GM06990 (cell line): ENCODE data around the gene ATAT1.

ENCODE experiments used
- DNase-seq: peaks from one replicate; pipeline ENCODE4 v3.0.0-alpha.2; 2011; ENCODE audit not compliant: insufficient read length; ENCODE audit errors: extremely low read depth
- H3K27me3 ChIP-seq: replicated peaks from 2 replicates; pipeline ENCODE4 v1.6.0; 2011; ENCODE audit warnings: low read length; ENCODE audit not compliant: control insufficient read depth, insufficient read depth
- H3K36me3 ChIP-seq: 2 replicates; pipeline ENCODE4 v1.5.1; 2011; ENCODE audit warnings: low read length; ENCODE audit not compliant: control insufficient read depth, insufficient read depth
- H3K4me3 ChIP-seq: replicated peaks from 2 replicates; pipeline ENCODE4 v1.5.1; 2011; ENCODE audit warnings: low read depth, mild to moderate bottlenecking, control low read depth, low read length
- TF ChIP-seq, protein P1 (sequence below): IDR thresholded peaks from 2 replicates; pipeline ENCODE4 v1.5.1; 2011; ENCODE audit warnings: low read length, control low read depth, mild to moderate bottlenecking, inconsistent platforms; ENCODE audit not compliant: insufficient read depth, poor library complexity, severe bottlenecking

Gene ATAT1

DNA sequence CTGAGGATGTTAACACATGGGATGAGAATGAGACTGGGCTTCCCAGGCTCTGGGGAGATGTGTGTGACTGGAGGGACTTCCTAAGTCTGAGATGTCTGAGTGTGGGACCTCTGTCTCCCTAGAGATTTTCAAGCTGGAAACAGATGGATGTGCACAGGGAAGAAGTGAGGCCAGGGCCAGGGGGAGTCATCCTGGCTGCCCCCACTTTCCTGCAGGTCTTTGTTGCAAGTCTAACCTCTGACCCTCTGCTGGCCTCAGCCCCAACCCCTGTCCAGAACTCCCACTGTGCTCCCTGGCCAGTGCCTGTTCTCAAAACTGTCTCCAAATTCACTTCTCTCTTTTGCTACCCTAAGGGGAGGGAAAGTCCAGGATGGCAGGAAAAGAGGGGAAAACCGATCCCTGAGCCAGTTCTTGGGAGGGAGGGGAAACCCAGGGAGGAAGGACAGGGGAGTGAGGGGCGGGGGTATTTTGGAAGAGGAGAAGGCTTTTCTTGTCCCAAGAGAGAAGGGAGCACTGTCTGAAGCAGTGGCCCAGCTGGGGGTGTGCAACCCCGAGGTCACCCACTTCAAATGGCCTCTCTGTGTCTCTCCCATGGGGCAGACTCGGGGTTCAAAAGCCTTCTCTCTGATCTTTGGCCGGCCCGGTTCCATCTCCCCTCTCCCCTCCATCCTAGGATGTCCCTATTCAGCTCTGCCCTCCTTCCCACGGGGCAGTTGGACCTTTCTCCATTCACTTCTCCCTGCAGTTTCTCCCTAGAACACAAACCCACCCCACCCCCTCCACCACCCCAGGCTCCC, 56.7 kb downstream of the ATAT1 start:
- H3K36me3 ChIP-seq, result peaks cover 7% of the 10 kb centered on the region
- peak overlapping the region; percentile 95 for H3K4me3 ChIP-seq
- TF ChIP-seq, protein P1, sequence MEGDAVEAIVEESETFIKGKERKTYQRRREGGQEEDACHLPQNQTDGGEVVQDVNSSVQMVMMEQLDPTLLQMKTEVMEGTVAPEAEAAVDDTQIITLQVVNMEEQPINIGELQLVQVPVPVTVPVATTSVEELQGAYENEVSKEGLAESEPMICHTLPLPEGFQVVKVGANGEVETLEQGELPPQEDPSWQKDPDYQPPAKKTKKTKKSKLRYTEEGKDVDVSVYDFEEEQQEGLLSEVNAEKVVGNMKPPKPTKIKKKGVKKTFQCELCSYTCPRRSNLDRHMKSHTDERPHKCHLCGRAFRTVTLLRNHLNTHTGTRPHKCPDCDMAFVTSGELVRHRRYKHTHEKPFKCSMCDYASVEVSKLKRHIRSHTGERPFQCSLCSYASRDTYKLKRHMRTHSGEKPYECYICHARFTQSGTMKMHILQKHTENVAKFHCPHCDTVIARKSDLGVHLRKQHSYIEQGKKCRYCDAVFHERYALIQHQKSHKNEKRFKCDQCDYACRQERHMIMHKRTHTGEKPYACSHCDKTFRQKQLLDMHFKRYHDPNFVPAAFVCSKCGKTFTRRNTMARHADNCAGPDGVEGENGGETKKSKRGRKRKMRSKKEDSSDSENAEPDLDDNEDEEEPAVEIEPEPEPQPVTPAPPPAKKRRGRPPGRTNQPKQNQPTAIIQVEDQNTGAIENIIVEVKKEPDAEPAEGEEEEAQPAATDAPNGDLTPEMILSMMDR, result no peak
- H3K27me3 ChIP-seq, result no peaks in the 10 kb centered on the region
- DNase-seq, result no peak

DNA sequence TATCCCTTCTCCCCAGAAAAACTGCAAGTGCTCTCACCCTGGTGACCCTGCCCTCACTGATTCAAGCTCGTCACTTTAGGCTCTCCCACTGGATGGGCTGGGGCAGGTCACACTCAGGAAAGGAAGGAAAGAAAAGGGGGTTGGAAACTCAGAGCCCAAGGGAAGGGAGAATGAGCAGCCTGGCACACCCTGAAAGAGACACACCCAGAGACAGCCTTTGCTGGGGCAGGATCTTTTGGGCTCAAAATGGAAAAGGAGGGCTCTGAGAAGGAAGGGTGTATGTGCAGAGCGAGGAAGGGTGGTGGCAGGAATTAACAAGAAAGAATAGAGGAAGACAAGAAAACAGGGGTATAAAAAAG, 57.3 kb downstream of the ATAT1 start:
- DNase-seq, result no peak
- TF ChIP-seq, protein P1, result no peak
- no peaks in the 10 kb centered on the region for H3K27me3 ChIP-seq
- peak overlapping the region; percentile 95 for H3K4me3 ChIP-seq
- peaks cover 2% of the 10 kb centered on the region for H3K36me3 ChIP-seq

DNA sequence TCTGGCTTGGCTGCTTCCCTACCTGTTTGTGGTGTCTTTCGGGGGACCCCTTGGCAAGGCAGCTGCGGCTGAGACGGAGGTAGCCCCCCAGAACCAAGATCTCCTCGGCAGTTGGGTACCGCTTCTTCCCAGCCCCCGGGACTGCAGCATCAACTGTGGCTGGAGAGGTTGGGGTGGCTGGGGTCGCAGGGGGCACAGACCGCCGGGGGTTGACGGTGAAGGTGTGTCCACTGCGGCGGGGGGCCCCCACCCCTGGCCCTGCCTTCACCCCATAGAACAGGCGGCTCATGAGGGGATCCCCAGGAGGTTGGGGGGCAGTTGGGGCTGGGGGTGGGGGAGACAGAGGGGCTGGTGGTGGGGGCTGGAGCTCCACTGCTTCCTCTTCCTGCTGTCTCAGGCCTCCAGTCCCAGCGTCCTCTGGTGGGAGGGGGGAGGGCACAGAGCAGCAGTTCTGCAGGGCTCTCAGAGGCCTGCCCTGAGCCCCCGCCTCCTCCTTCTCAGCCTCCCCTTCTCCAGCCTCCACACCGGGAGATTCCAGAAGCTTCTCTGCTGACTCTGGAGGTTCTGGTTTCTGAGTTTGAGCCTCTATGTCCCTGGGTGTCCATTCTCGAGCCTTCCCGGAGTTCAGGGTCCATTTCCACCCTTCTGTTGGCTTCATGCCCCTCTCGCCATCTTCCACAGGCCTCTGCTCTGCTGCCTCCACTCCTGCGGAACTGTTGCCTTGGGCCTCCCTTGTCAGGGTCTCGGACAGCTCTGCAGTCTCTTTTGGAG, 57.9 kb downstream of the ATAT1 start:
- H3K27me3 ChIP-seq, result no peaks in the 10 kb centered on the region
- peak overlapping the region; percentile 95 for H3K4me3 ChIP-seq
- DNase-seq, result peak; percentile 36
- TF ChIP-seq, protein P1, result no peak
- peaks cover 2% of the 10 kb centered on the region for H3K36me3 ChIP-seq

DNA sequence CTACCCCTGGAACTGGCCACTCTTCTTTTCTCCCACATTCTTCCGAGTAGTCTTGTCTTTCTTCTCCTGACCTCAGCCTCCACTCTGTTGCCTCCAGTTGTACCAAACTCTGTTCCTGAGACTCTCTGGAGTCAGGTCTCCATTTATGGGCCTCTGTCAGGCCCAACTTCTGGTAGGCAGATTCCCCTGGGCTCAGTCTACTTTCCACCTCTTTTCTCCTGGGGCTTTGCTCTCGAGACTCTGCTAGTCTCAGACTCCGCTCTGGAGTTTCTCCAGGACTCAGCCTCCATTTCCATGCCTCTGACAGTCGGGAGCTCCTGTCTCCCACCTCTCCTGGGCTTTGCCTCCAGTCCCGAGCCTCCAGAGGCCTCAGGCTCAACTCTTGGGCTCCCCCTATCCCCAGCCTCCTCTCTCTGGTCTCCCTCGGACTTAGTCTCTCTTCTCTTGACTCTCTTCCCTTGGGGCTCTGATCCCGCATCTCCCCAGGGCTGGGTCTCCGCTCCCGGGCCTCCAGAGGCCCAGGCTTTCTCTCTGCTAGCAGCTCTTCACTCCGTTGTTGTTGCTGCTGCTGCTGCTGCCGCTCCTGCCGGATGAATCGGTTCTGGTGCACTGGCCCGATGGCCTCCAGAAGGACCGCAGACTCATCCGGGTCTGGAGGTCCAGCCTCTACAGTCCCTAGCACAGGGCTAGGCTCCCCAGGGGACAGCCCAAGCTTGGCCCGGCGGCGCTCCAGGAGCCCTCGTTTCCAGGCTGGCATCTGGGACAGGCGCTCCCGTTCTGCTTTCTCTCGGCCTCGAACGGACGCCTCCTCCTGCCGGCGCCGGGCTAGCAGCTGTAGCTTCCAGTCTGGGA, 58.7 kb downstream of the ATAT1 start:
- Histone ChIP-seq H3K4me3 (peak overlapping the region; percentile 95), H3K27me3 (no peaks in the 10 kb centered on the region), H3K36me3 (peaks cover 2% of the 10 kb centered on the region; the same call in 1 of the 2 replicates)
- peak; percentile 38 for DNase-seq
- TF ChIP-seq, protein P1, result peak; percentile 52

DNA sequence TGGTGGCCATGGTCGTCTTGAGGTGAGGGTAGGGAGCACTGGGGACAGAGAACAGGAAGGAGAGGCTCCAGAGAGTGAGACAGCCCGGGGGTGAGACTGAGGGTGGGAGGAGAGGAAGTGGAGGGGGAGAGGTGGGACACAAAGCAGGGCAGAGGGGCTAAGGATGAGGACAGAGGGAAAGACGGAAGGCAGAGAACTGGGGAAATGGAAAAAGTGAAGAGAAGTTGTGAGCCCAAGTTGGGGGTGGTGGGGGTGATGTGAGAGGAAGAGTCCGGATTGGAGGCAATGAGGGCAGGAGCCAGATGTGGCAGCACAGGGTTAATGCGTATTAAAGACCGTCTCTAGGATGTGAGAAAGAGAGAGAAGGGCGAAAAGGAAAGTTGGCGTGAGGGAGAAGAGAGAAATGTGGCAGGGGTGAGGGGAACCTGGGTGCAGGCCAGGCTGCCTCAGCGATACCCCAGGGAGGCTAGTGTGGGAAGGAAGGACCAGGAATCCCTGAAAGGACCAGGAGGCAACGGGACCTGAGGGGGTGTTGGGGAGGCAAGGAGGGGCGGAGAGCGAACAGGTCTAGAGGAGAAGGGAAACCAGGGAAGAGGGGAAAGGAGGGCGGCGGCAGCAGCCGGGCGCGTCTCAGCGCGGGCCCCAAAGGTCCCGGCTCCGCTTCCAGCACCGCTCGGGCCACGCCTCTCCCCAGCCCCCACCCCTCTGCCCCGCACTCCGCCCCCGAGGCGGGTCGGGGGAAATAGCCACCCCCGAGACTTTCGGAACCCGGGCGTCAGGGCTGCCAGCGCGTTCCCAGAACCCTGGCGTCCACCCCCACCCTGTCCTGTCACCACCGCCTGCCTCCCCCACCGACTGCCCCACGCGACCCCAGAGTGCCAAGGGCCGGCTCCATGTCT, 59.6 kb downstream of the ATAT1 start, which contains the start of gene PPP1R18:
Gene PPP1R18 (minus strand): TSS at position 637 of the 899 bp plus-strand sequence. CDS start 627 bp downstream, at position 10.
- peaks cover 2% of the 10 kb centered on the region; the same call in 1 of the 2 replicates for H3K36me3 ChIP-seq
- TF ChIP-seq, protein P1, result no peak
- peak; percentile 81 for DNase-seq

More for the DNA sequence above, 59.6 kb downstream of the ATAT1 start, which contains the start of gene PPP1R18:
- Histone ChIP-seq H3K4me3 (peak within 1 kb of the TSS; percentile 95), H3K27me3 (no peaks in the 10 kb centered on the region)
